ENCODE measurements around the gene CYP2S1. TPM values are rescaled to one million over a fixed set of nuclear protein-coding genes. Genes with fewer than 3 reads are reported as not detected.
A peak's percentile ranks its signal among the peaks of the same experiment; 100 is the strongest.

Gene CYP2S1
- total RNA-seq, 2 experiments from 2014 or later: 0.78 to 0.82 TPM

DNA sequence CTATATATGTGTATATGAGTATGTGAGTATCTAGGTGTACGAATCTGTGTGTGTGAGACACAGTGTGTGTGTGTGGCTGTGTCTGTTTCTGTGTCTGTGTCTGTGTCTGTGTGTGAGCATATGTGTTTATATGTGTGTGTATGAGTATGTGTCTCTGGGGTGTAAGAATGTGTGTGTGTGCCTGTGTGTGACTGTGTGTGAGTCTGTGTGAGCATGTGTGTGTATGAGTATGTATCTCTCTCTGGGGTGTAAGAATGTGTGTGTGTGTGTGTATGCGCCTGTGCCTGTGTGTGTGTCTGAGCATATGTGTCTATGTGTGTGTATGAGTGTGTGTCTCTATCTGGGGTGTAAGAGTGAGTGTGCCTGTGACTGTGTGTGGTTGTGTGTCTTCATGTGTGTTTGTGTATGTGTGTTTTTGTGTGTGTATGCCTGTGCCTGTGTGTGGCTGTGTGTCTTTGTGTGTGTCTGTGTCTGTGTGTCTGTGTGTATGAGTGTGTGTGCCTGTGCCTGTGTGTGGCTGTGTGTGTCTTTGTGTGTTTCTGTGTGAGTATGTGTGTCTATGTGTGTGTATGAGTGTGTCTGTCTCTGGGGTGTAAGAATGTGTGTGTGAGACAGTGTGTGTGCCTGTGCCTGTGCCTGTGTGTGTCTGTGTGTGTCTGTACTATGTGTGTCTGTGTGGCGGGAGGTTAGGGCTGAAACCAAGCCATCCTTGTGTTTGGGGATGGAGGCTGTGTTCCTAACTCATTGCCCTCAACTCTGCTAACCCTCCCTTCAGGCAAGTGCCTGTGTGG is 37.2 kb downstream of the CYP2S1 start:
- no peak for ATAC-seq (ENCODE audit: poor library complexity)
- Mint-ChIP-seq H3K4me1 (ENCODE audit: low read depth) (peaks cover 18% of the 10 kb centered on the region), H3K4me3 (no peak overlapping the region), H3K36me3 (ENCODE audit: low read depth) (no peaks in the 10 kb centered on the region), H3K27me3 (no peaks in the 10 kb centered on the region), H3K27ac (no peak overlapping the region), H3K9me3 (no peaks in the 10 kb centered on the region)
- Histone ChIP-seq H3K9me3 (ENCODE audit: control insufficient read depth in 1 of 2, insufficient read depth in 1 of 2, low read length in 2 of 2) (no peaks in the 10 kb centered on the region), H3K4me3 (ENCODE audit: low read length) (no peak overlapping the region), H3K36me3 (ENCODE audit: insufficient read depth, low read length) (no peaks in the 10 kb centered on the region), H3K27ac (ENCODE audit: low read depth in 1 of 2, low read length in 2 of 2) (no peak overlapping the region), H3K27me3 (ENCODE audit: control insufficient read depth in 1 of 2, insufficient read depth in 2 of 2, low read length in 2 of 2) (no peaks in the 10 kb centered on the region), H3K4me1 (ENCODE audit: insufficient read depth, low read length) (peaks cover 16% of the 10 kb centered on the region)
- intact Hi-C loops (cut with DNase I, micrococcal nuclease): no loop called here
- TF ChIP-seq, protein P1, sequence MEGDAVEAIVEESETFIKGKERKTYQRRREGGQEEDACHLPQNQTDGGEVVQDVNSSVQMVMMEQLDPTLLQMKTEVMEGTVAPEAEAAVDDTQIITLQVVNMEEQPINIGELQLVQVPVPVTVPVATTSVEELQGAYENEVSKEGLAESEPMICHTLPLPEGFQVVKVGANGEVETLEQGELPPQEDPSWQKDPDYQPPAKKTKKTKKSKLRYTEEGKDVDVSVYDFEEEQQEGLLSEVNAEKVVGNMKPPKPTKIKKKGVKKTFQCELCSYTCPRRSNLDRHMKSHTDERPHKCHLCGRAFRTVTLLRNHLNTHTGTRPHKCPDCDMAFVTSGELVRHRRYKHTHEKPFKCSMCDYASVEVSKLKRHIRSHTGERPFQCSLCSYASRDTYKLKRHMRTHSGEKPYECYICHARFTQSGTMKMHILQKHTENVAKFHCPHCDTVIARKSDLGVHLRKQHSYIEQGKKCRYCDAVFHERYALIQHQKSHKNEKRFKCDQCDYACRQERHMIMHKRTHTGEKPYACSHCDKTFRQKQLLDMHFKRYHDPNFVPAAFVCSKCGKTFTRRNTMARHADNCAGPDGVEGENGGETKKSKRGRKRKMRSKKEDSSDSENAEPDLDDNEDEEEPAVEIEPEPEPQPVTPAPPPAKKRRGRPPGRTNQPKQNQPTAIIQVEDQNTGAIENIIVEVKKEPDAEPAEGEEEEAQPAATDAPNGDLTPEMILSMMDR (IDR thresholded peaks at IDR 0.05): no peak
- CTCF ChIA-PET: no interaction called here
- no peak for DNase-seq
- POLR2A ChIA-PET: no interaction called here

DNA sequence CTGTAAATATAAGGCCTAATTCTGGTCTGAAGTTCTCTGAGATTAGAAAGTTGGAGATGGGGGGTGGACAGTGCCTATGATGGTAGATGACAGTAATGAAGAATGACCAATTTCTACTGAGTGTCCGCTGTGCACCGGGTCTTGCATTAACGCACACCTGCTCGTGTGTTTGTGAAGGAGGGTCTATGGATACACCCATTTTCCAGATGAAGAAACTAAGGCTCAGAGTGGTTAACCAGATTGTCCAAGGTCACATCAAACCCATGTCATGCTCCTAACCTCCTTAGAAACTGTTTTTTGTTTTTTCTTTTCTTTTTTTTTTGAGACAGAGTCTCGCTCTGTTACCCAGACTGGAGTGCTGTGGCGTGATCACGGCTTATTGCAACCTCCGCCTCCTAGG is 39.7 kb downstream of the CYP2S1 start:
- Histone ChIP-seq H3K9me3 (ENCODE audit: control insufficient read depth in 1 of 2, insufficient read depth in 1 of 2, low read length in 2 of 2) (no peaks in the 10 kb centered on the region), H3K27me3 (ENCODE audit: control insufficient read depth in 1 of 2, insufficient read depth in 2 of 2, low read length in 2 of 2) (no peaks in the 10 kb centered on the region), H3K27ac (ENCODE audit: low read depth in 1 of 2, low read length in 2 of 2) (no peak overlapping the region), H3K4me3 (ENCODE audit: low read length) (no peak overlapping the region), H3K36me3 (ENCODE audit: insufficient read depth, low read length) (no peaks in the 10 kb centered on the region), H3K4me1 (ENCODE audit: insufficient read depth, low read length) (no peaks in the 10 kb centered on the region)
- H3K9me3 Mint-ChIP-seq: no peaks in the 10 kb centered on the region
- DNase-seq (no peak), ATAC-seq (ENCODE audit: poor library complexity) (no peak)
- intact Hi-C loops (cut with DNase I, micrococcal nuclease): no loop called here
- H3K27ac Mint-ChIP-seq: no peak overlapping the region
- no peak overlapping the region for H3K4me3 Mint-ChIP-seq
- TF ChIP-seq, protein P1 (IDR thresholded peaks at IDR 0.05): no peak
- ChIA-PET CTCF (no interaction called here), POLR2A (no interaction called here)
- no peaks in the 10 kb centered on the region for H3K36me3 Mint-ChIP-seq (ENCODE audit: low read depth)
- no peaks in the 10 kb centered on the region for H3K4me1 Mint-ChIP-seq (ENCODE audit: low read depth)
- H3K27me3 Mint-ChIP-seq: no peaks in the 10 kb centered on the region

DNA sequence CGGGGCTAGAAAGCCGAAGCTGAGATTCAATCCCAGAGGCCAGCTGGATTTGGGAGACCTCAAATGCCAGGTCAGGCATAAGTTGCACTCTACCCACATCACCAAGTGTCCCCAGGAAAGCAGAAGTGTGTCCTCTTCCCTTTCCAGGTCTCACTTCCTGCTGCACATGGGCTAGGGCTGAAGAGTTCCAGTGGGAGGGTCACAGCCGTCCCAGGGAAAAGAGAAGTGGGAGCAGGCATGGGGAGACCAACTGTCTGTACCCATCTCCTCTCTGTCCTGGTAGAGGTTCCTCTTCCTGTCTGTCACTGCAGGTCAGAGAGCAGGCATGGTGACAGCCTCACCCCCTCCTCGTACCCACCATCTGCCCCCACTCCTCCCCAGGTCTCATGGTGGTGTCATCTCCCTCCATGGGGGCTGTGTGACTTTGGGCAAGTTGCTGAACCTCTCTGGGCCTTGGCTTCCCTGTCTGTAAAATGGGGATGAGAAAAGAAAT is 40.8 kb downstream of the CYP2S1 start:
- Mint-ChIP-seq H3K27ac (no peak overlapping the region), H3K27me3 (peaks cover 5% of the 10 kb centered on the region), H3K36me3 (ENCODE audit: low read depth) (no peaks in the 10 kb centered on the region), H3K4me3 (no peak overlapping the region), H3K4me1 (ENCODE audit: low read depth) (no peaks in the 10 kb centered on the region), H3K9me3 (no peaks in the 10 kb centered on the region)
- DNase-seq (peak in 3 of 14 experiments; percentile 19 to 49 (median 35)), ATAC-seq (ENCODE audit: poor library complexity) (no peak)
- POLR2A ChIA-PET: interaction anchor here (1.2 kb wide), 1 partner anchor 30 kb away, joined by 3 read pairs; the partner anchor contains the start of gene HNRNPUL1
- TF ChIP-seq, protein P1 (IDR thresholded peaks at IDR 0.05): no peak
- Histone ChIP-seq H3K27ac (ENCODE audit: low read depth in 1 of 2, low read length in 2 of 2) (no peak overlapping the region), H3K9me3 (ENCODE audit: control insufficient read depth in 1 of 2, insufficient read depth in 1 of 2, low read length in 2 of 2) (no peaks in the 10 kb centered on the region), H3K36me3 (ENCODE audit: insufficient read depth, low read length) (no peaks in the 10 kb centered on the region), H3K4me1 (ENCODE audit: insufficient read depth, low read length) (no peaks in the 10 kb centered on the region), H3K27me3 (ENCODE audit: control insufficient read depth in 1 of 2, insufficient read depth in 2 of 2, low read length in 2 of 2) (no peaks in the 10 kb centered on the region), H3K4me3 (ENCODE audit: low read length) (no peak overlapping the region)
- intact Hi-C loops (cut with DNase I, micrococcal nuclease): no loop called here
- CTCF ChIA-PET: no interaction called here
